Tibial nerve (tissue), 4 donors: ENCODE data around the gene TINAGL1. TPM values are rescaled to one million over a fixed set of nuclear protein-coding genes. Genes with fewer than 3 reads are reported as not detected.

Experiments
- DNase-seq, 2 donors: peaks; one replicate each; pipeline ENCODE4 v3.0.0-alpha.2; 2019; ENCODE audit warnings: low spot score in 2 of 2
- H3K27ac ChIP-seq, 4 donors: fragments of 200-600 bp; sonication (generic) in 3 of 4; one replicate each; pipeline ENCODE4 v1.5.1; 2017 to 2019; ENCODE audit warnings: mild to moderate bottlenecking in 1 of 4
- H3K27me3 ChIP-seq, 2 donors: fragments of 200-600 bp; sonication (generic) in 1 of 2; one replicate each; pipeline versions ENCODE4 v1.5.1 to v1.6.0; 2017 to 2019
- H3K36me3 ChIP-seq, 3 donors: fragments of 200-600 bp; sonication (generic); one replicate each; pipeline ENCODE4 v1.5.1; 2018 to 2019
- H3K4me1 ChIP-seq, 4 donors: fragments of 200-600 bp; sonication (generic) in 3 of 4; one replicate each; pipeline ENCODE4 v1.5.1; 2017 to 2019
- H3K4me3 ChIP-seq, 4 donors: fragments of 200-600 bp; sonication (generic) in 3 of 4; one replicate each; pipeline ENCODE4 v1.5.1; 2017 to 2019; ENCODE audit warnings: mild to moderate bottlenecking in 1 of 4, moderate library complexity in 1 of 4
- H3K9me3 ChIP-seq, 4 donors: fragments of 200-600 bp; sonication (generic) in 3 of 4; one replicate each; pipeline ENCODE4 v1.5.1; 2017 to 2019
- CTCF ChIP-seq, 5 experiments: fragments of 200-600 bp in 3 of 5; fragments of 450-650 bp in 2 of 5; sonication (generic) in 3 of 5; IDR thresholded peaks; one replicate each; pipeline ENCODE4 v1.5.1; 2016 to 2019; ENCODE audit warnings: antibody characterized with exemption in 5 of 5, mild to moderate bottlenecking in 3 of 5, moderate library complexity in 2 of 5
- EP300 ChIP-seq, 2 donors: sonication (generic); formaldehyde crosslinking; IDR thresholded peaks; one replicate each; pipeline ENCODE4 v1.6.1; 2017; ENCODE audit warnings: antibody characterized with exemption in 2 of 2, mild to moderate bottlenecking in 1 of 2
- POLR2A ChIP-seq, 2 donors: fragments of 450-650 bp; IDR thresholded peaks; one replicate each; pipeline ENCODE4 v1.6.1; 2017; ENCODE audit warnings: antibody characterized with exemption in 2 of 2, mild to moderate bottlenecking in 2 of 2, moderate library complexity in 2 of 2
- WGBS, 2 donors: methylation state at CpG; one replicate each; pipeline ENCODE4 v1.1.5; 2018; 5-methylcytosine and 5-hydroxymethylcytosine counted together
- total RNA-seq, 4 donors: library from RNA; depleted of rRNA; stranded (reverse); fragments of >200 nt; gene quantifications; one replicate each; pipeline ENCODE4 v1.1.0, GENCODE V29; 2016

The TINAGL1 gene
- total RNA-seq, 4 donors from 2014 or later, result 97.3 to 227 (median 198) TPM

GRCh38 chr1:31571340-31572295 is 4.7 kb upstream of the TINAGL1 start:
- no peaks in the 10 kb centered on the region for H3K9me3 ChIP-seq
- no peak overlapping the region for H3K27ac ChIP-seq
- no peak for DNase-seq
- no peaks in the 10 kb centered on the region for H3K27me3 ChIP-seq
- 84 to 85% methylated on average over 14 of the region's 14 CpGs for WGBS, 2 donors
- TF ChIP-seq CTCF (IDR thresholded peaks at IDR 0.05), result no peak
- no peak for TF ChIP-seq POLR2A (IDR thresholded peaks at IDR 0.05)
- no peak for TF ChIP-seq EP300 (IDR thresholded peaks at IDR 0.05)
- H3K4me3 ChIP-seq, result no peak overlapping the region
- no peaks in the 10 kb centered on the region for H3K36me3 ChIP-seq
- peaks cover 0 to 49% (median 29%) of the 10 kb centered on the region in 4 donors for H3K4me1 ChIP-seq

GRCh38 chr1:31572323-31573104 is 3.8 kb upstream of the TINAGL1 start:
- no peak for DNase-seq
- Histone ChIP-seq H3K4me1 (peaks cover 0 to 52% (median 29%) of the 10 kb centered on the region in 4 donors), H3K27ac (peak overlapping the region in 3 of 4 donors; percentile 13 to 79 (median 77)), H3K36me3 (no peaks in the 10 kb centered on the region), H3K9me3 (no peaks in the 10 kb centered on the region), H3K4me3 (no peak overlapping the region), H3K27me3 (no peaks in the 10 kb centered on the region)
- WGBS, 2 donors, result 79 to 80% methylated on average over 6 to 7 of the region's 7 CpGs
- TF ChIP-seq CTCF (IDR thresholded peaks at IDR 0.05) (no peak), POLR2A (IDR thresholded peaks at IDR 0.05) (no peak), EP300 (IDR thresholded peaks at IDR 0.05) (no peak)

DNA sequence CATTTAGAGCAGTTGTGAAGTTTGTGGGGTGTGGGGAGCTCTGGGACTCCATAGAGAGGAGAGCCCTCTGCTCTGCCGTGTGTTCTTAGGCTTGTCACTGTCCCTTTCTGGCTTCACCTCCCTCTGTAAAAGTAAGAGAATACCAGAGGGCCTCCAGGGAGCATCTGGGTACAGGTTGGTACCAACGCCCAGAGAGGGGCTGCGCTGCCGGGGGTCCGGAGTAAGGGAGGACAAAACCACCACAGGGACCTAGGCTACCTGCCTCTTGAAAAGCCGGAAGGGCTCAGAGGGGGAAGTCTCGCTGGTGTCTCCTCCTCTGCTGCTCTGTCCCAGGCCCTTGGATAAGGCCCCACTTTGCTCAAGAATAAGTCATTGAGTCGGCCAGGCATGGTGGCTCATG is 3.1 kb upstream of the TINAGL1 start:
- peaks cover 0 to 52% (median 29%) of the 10 kb centered on the region in 4 donors for H3K4me1 ChIP-seq
- H3K27ac ChIP-seq, result peak overlapping the region in 3 of 4 donors; percentile 13 to 79 (median 77)
- TF ChIP-seq CTCF (IDR thresholded peaks at IDR 0.05) (no peak), EP300 (IDR thresholded peaks at IDR 0.05) (no peak), POLR2A (IDR thresholded peaks at IDR 0.05) (no peak)
- H3K9me3 ChIP-seq, result no peaks in the 10 kb centered on the region
- no peaks in the 10 kb centered on the region for H3K36me3 ChIP-seq
- H3K27me3 ChIP-seq, result no peaks in the 10 kb centered on the region
- H3K4me3 ChIP-seq, result no peak overlapping the region
- no peak for DNase-seq
- WGBS, 2 donors, result 82% methylated on average over 7 of the region's 8 CpGs

DNA sequence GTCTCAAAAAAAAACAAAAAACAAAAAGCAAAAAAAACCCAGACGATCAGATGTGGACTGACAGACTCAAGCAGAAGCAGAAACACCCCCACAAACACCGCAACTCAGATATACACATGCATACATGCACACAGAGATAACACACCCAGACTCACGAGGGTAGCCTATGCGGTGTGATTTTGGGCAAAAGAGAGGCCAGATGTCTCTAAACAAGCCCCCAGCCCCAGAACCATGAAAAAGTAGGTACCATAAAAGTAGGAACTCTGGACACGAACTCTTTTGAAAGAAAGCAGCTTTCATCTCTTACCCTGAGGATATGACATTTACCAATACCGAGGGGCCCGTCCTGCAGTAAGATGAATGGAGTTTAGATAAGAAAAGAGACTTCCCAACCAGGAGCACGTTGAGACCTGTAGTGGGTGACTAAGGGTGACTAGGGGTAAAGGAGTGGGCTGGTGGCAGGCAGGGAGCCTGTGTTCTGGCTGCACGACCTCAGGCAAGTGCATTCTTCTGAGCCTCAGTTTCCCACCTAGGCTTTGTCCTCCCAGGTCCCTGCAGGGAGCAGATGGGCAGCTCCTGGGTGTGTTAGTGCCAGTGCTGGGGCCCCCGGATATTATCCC is 1.5 kb upstream of the TINAGL1 start:
- no peaks in the 10 kb centered on the region for H3K36me3 ChIP-seq
- no peak for TF ChIP-seq POLR2A (IDR thresholded peaks at IDR 0.05)
- TF ChIP-seq CTCF (IDR thresholded peaks at IDR 0.05), result no peak
- TF ChIP-seq EP300 (IDR thresholded peaks at IDR 0.05), result no peak
- 39 to 41% methylated on average over 10 of the region's 10 CpGs for WGBS, 2 donors
- H3K9me3 ChIP-seq, result no peaks in the 10 kb centered on the region
- DNase-seq, result no peak
- H3K4me1 ChIP-seq, result peaks cover 0 to 56% (median 32%) of the 10 kb centered on the region in 4 donors
- no peaks in the 10 kb centered on the region for H3K27me3 ChIP-seq
- H3K4me3 ChIP-seq, result no peak overlapping the region
- peak overlapping the region in 3 of 4 donors; percentile 79 to 85 (median 81) for H3K27ac ChIP-seq
